WTC11 (cell line): ENCODE data around the gene OGT. TPM values are rescaled to one million over a fixed set of nuclear protein-coding genes. Genes with fewer than 3 reads are reported as not detected.

ENCODE experiments used
- ATAC-seq: fragments of 200-7000 bp; cut with Tn5 transposase; 2 replicates; pipeline ENCODE4 v1.10.0; 2021; ENCODE audit warnings: mild to moderate bottlenecking, moderate library complexity
- CTCF ChIA-PET: fragments of 300-600 bp; sonication (Branson Sonifier 250); formaldehyde crosslinking; loops from one replicate; lab custom pipeline; 2021; ENCODE audit warnings: antibody characterized with exemption; lab: Charles Lee
- POLR2A ChIA-PET: fragments of 350-600 bp; sonication (Branson Sonifier 250); formaldehyde crosslinking; loops from one replicate; lab custom pipeline; 2021; ENCODE audit warnings: antibody characterized with exemption; lab: Charles Lee
- DNase-seq: peaks from one replicate; pipeline ENCODE4 v3.0.0; 2021; ENCODE audit warnings: low spot score
- H3K27ac Mint-ChIP-seq: 2 replicates; pipeline ENCODE4 v1.8.0; 2021; ENCODE audit warnings: mixed read lengths
- H3K27me3 Mint-ChIP-seq: 2 replicates; pipeline ENCODE4 v1.8.0; 2021; ENCODE audit warnings: low read depth, mild to moderate bottlenecking, moderate library complexity, mixed read lengths
- H3K36me3 Mint-ChIP-seq: 2 replicates; pipeline ENCODE4 v1.8.0; 2021; ENCODE audit warnings: mixed read lengths
- H3K4me1 Mint-ChIP-seq: 2 replicates; pipeline ENCODE4 v1.8.0; 2022; ENCODE audit warnings: mixed read lengths
- H3K4me3 Mint-ChIP-seq: 2 replicates; pipeline ENCODE4 v1.8.0; 2021; ENCODE audit warnings: mild to moderate bottlenecking, moderate library complexity, mixed read lengths
- H3K9me3 Mint-ChIP-seq: 2 replicates; pipeline ENCODE4 v1.8.0; 2021; ENCODE audit warnings: mixed read lengths
- ATF2 ChIP-seq: sonication (generic); formaldehyde crosslinking; IDR thresholded peaks from 2 replicates; pipeline ENCODE4 v1.8.1; 2022; ENCODE audit warnings: low read depth, missing genetic modification reagents, borderline replicate concordance
- ATF3 ChIP-seq: sonication (generic); formaldehyde crosslinking; conservative IDR thresholded peaks from 2 replicates; pipeline ENCODE4 v1.8.1; 2022; ENCODE audit warnings: mild to moderate bottlenecking, missing genetic modification reagents
- HMGA2 ChIP-seq: fragments of 250-450 bp; sonication (Bioruptor Pico); IDR thresholded peaks from 2 replicates; pipeline ENCODE4 v1.4.0; 2021; ENCODE audit warnings: mild to moderate bottlenecking, moderate library complexity
- NR1H2 ChIP-seq: sonication (generic); formaldehyde crosslinking; IDR thresholded peaks from 2 replicates; pipeline ENCODE4 v1.9.0; 2021; ENCODE audit warnings: mild to moderate bottlenecking, moderate library complexity, missing genetic modification reagents
- RELA ChIP-seq: sonication (generic); formaldehyde crosslinking; IDR thresholded peaks from 2 replicates; pipeline ENCODE4 v1.8.1; 2022; ENCODE audit warnings: missing genetic modification reagents, mild to moderate bottlenecking, borderline replicate concordance
- RORB ChIP-seq: fragments of 250-450 bp; sonication (Bioruptor Pico); IDR thresholded peaks from 2 replicates; pipeline ENCODE4 v1.9.0; 2021; ENCODE audit warnings: mild to moderate bottlenecking
- SOX15 ChIP-seq: fragments of 250-450 bp; sonication (Bioruptor Pico); IDR thresholded peaks from 2 replicates; pipeline ENCODE4 v1.9.0; 2021; ENCODE audit warnings: mild to moderate bottlenecking
- TEAD4 ChIP-seq: sonication (generic); formaldehyde crosslinking; IDR thresholded peaks from 2 replicates; pipeline ENCODE4 v1.8.0; 2022; ENCODE audit warnings: mild to moderate bottlenecking, missing genetic modification reagents
- USF2 ChIP-seq: sonication (generic); formaldehyde crosslinking; IDR thresholded peaks from 2 replicates; pipeline ENCODE4 v1.8.1; 2023; ENCODE audit warnings: mild to moderate bottlenecking, missing genetic modification reagents, moderate library complexity
- ZBTB43 ChIP-seq: sonication (generic); formaldehyde crosslinking; IDR thresholded peaks from 2 replicates; pipeline ENCODE4 v1.8.1; 2023; ENCODE audit warnings: mild to moderate bottlenecking, missing genetic modification reagents
- ZNF232 ChIP-seq: sonication (generic); formaldehyde crosslinking; IDR thresholded peaks from 2 replicates; pipeline ENCODE4 v1.8.0; 2022; ENCODE audit warnings: mild to moderate bottlenecking, missing genetic modification reagents
- ZNF423 ChIP-seq: fragments of 250-450 bp; sonication (Bioruptor Pico); IDR thresholded peaks from 2 replicates; pipeline ENCODE4 v2.1.2; 2022; ENCODE audit warnings: mild to moderate bottlenecking, moderate library complexity
- total RNA-seq: library from RNA; stranded (reverse); gene quantifications from 3 replicates; pipeline ENCODE4 v1.2.3, GENCODE V29; 2021
- TF ChIP-seq, protein P1 (sequence below): fragments of 250-450 bp; sonication (Bioruptor Pico); conservative IDR thresholded peaks from 2 replicates; pipeline ENCODE4 v1.9.0; 2021; ENCODE audit warnings: mild to moderate bottlenecking
- TF ChIP-seq, protein P2 (sequence below): sonication (generic); formaldehyde crosslinking; IDR thresholded peaks from 2 replicates; pipeline ENCODE4 v1.8.1; 2022; ENCODE audit warnings: missing genetic modification reagents, borderline replicate concordance
- TF ChIP-seq, protein P3 (sequence below): sonication (generic); formaldehyde crosslinking; IDR thresholded peaks from 2 replicates; pipeline ENCODE4 v1.8.0; 2022; ENCODE audit warnings: mild to moderate bottlenecking, missing genetic modification reagents
- TF ChIP-seq, protein P4 (sequence below): sonication (generic); formaldehyde crosslinking; conservative IDR thresholded peaks from 2 replicates; pipeline ENCODE4 v1.8.1; 2023; ENCODE audit warnings: mild to moderate bottlenecking, low read depth, missing genetic modification reagents, moderate library complexity
- TF ChIP-seq, protein P5 (sequence below): fragments of 250-450 bp; sonication (Bioruptor Pico); IDR thresholded peaks from 2 replicates; pipeline ENCODE4 v1.9.0; 2021; ENCODE audit warnings: mild to moderate bottlenecking
- TF ChIP-seq, protein P6 (sequence below): sonication (generic); formaldehyde crosslinking; IDR thresholded peaks from 2 replicates; pipeline ENCODE4 v1.8.0; 2022; ENCODE audit warnings: mild to moderate bottlenecking, missing genetic modification reagents

Gene OGT
- total RNA-seq, 1 experiment from 2014 or later, result 126 TPM

DNA sequence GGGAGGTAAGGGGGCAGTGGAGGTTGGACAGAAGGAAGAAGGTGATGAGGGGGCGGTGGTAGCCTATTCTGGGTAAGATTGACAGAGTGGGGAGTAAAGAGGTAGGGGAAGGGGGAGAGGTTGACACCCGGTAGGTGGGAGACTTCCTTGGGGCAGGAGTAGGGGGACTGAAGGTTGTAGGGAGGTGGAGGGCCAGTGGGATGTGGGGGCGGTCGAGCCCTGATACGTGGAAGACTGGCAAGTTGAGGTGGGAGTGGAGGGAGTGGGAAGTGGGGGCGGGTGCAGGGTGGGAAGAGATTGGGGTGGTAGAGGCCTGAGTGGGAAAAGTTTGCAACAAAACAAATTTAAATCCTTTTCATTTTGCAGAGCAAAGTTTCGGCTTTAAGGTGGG, 47.1 kb downstream of the OGT start:
- CTCF ChIA-PET, result no interaction called here
- H3K9me3 Mint-ChIP-seq, result no peaks in the 10 kb centered on the region

More for the DNA sequence above, 47.1 kb downstream of the OGT start:
- Mint-ChIP-seq H3K27me3 (no peaks in the 10 kb centered on the region), H3K4me3 (no peak overlapping the region), H3K36me3 (peaks cover 18% of the 10 kb centered on the region; the same call in 1 of the 2 replicates), H3K4me1 (0 out of 2 replicates have a peak, but pooled peaks cover 2% of the 10 kb centered on the region)
- ATAC-seq, result no peak
- POLR2A ChIA-PET, result no interaction called here
- no peak for TF ChIP-seq ZBTB43
- TF ChIP-seq ATF3 (CRISPR knock-in tag), result no peak
- TF ChIP-seq NR1H2 (CRISPR knock-in tag), result no peak
- TF ChIP-seq ZNF232 (CRISPR knock-in tag), result no peak
- TF ChIP-seq, protein P1, sequence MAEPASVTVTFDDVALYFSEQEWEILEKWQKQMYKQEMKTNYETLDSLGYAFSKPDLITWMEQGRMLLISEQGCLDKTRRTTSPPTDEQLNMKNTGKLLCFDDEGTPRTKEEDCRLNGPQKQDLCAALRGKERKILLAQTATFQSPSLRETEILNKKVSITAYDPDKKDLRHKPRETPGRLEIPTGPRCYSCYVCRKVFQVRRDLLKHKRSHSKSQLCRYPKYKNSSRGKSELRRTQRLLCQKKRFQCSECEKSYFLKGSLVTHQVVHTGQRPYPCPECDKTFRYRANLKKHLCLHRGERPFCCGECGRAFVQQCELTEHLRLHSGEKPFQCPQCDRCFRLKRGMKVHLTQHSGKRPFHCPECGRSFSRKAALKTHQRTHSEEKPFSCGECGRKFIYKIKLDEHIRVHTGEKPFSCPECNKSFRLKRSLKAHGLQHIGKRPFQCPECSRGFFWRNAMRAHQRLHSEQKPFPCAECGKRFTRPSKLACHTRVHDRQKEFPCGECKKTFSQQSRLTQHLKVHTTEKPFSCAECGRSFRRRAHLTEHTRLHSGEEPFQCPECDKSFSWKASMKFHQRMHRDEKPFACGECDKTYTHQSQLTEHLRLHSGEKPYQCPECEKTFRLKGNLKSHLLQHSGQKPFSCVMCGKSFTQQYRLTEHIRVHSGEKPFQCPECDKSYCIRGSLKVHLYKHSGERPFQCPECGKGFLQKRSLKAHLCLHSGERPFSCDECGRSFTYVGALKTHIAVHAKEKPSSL (CRISPR knock-in tag), result no peak
- no peak for TF ChIP-seq ZNF423 (CRISPR knock-in tag)
- TF ChIP-seq, protein P2, sequence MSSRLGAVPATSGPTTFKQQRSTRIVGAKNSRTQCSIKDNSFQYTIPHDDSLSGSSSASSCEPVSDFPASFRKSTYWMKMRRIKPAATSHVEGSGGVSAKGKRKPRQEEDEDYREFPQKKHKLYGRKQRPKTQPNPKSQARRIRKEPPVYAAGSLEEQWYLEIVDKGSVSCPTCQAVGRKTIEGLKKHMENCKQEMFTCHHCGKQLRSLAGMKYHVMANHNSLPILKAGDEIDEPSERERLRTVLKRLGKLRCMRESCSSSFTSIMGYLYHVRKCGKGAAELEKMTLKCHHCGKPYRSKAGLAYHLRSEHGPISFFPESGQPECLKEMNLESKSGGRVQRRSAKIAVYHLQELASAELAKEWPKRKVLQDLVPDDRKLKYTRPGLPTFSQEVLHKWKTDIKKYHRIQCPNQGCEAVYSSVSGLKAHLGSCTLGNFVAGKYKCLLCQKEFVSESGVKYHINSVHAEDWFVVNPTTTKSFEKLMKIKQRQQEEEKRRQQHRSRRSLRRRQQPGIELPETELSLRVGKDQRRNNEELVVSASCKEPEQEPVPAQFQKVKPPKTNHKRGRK (CRISPR knock-in tag), result no peak
- TF ChIP-seq HMGA2 (CRISPR knock-in tag), result no peak
- TF ChIP-seq TEAD4 (CRISPR knock-in tag), result no peak
- no peak for TF ChIP-seq RELA (CRISPR knock-in tag)
- no peak for TF ChIP-seq SOX15
- TF ChIP-seq, protein P3, sequence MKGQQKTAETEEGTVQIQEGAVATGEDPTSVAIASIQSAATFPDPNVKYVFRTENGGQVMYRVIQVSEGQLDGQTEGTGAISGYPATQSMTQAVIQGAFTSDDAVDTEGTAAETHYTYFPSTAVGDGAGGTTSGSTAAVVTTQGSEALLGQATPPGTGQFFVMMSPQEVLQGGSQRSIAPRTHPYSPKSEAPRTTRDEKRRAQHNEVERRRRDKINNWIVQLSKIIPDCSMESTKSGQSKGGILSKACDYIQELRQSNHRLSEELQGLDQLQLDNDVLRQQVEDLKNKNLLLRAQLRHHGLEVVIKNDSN (CRISPR knock-in tag), result no peak
- TF ChIP-seq, protein P4, sequence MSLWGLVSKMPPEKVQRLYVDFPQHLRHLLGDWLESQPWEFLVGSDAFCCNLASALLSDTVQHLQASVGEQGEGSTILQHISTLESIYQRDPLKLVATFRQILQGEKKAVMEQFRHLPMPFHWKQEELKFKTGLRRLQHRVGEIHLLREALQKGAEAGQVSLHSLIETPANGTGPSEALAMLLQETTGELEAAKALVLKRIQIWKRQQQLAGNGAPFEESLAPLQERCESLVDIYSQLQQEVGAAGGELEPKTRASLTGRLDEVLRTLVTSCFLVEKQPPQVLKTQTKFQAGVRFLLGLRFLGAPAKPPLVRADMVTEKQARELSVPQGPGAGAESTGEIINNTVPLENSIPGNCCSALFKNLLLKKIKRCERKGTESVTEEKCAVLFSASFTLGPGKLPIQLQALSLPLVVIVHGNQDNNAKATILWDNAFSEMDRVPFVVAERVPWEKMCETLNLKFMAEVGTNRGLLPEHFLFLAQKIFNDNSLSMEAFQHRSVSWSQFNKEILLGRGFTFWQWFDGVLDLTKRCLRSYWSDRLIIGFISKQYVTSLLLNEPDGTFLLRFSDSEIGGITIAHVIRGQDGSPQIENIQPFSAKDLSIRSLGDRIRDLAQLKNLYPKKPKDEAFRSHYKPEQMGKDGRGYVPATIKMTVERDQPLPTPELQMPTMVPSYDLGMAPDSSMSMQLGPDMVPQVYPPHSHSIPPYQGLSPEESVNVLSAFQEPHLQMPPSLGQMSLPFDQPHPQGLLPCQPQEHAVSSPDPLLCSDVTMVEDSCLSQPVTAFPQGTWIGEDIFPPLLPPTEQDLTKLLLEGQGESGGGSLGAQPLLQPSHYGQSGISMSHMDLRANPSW (CRISPR knock-in tag), result no peak
- TF ChIP-seq, protein P5, sequence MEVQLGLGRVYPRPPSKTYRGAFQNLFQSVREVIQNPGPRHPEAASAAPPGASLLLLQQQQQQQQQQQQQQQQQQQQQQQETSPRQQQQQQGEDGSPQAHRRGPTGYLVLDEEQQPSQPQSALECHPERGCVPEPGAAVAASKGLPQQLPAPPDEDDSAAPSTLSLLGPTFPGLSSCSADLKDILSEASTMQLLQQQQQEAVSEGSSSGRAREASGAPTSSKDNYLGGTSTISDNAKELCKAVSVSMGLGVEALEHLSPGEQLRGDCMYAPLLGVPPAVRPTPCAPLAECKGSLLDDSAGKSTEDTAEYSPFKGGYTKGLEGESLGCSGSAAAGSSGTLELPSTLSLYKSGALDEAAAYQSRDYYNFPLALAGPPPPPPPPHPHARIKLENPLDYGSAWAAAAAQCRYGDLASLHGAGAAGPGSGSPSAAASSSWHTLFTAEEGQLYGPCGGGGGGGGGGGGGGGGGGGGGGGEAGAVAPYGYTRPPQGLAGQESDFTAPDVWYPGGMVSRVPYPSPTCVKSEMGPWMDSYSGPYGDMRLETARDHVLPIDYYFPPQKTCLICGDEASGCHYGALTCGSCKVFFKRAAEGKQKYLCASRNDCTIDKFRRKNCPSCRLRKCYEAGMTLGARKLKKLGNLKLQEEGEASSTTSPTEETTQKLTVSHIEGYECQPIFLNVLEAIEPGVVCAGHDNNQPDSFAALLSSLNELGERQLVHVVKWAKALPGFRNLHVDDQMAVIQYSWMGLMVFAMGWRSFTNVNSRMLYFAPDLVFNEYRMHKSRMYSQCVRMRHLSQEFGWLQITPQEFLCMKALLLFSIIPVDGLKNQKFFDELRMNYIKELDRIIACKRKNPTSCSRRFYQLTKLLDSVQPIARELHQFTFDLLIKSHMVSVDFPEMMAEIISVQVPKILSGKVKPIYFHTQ (CRISPR knock-in tag), result no peak
- TF ChIP-seq, protein P6, sequence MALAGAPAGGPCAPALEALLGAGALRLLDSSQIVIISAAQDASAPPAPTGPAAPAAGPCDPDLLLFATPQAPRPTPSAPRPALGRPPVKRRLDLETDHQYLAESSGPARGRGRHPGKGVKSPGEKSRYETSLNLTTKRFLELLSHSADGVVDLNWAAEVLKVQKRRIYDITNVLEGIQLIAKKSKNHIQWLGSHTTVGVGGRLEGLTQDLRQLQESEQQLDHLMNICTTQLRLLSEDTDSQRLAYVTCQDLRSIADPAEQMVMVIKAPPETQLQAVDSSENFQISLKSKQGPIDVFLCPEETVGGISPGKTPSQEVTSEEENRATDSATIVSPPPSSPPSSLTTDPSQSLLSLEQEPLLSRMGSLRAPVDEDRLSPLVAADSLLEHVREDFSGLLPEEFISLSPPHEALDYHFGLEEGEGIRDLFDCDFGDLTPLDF (CRISPR knock-in tag), result no peak
- no peak for TF ChIP-seq RORB (CRISPR knock-in tag)
- TF ChIP-seq ATF2 (CRISPR knock-in tag), result no peak
- TF ChIP-seq USF2 (CRISPR knock-in tag), result no peak
- TF ChIP-seq, all 79 proteins: peak for 0
- DNase-seq, result no peak
- no peak overlapping the region for H3K27ac Mint-ChIP-seq
